GM23248 (cell line): ENCODE measurements around the gene TEX44.

Experiments used
- EZH2 ChIP-seq: fragments of 200-600 bp; sonication (generic); IDR thresholded peaks from 2 replicates; pipeline ENCODE4 v1.6.1; 2018; ENCODE audit warnings: antibody characterized with exemption, mild to moderate bottlenecking; ENCODE audit not compliant: insufficient read depth, poor library complexity, severe bottlenecking
- EZH2phosphoT487 ChIP-seq: fragments of 200-600 bp; sonication (generic); IDR thresholded peaks from 2 replicates; pipeline ENCODE4 v1.6.1; 2018; ENCODE audit warnings: antibody characterized with exemption, moderate library complexity, mild to moderate bottlenecking, low read depth; ENCODE audit not compliant: insufficient read depth

GRCh38 chr2:231605607-231606091 lies 13.0 kb downstream of the TEX44 start:
- no peak for TF ChIP-seq EZH2phosphoT487
- no peak for TF ChIP-seq EZH2
